SK-N-SH treated with all-trans-retinoic acid at 6 μM for 48 hours (cell line): ENCODE results near the gene ANKIB1.

Source experiments
- ATAC-seq: fragments of 200-7000 bp; cut with Tn5 transposase; 3 replicates; pipeline ENCODE4 v1.9.1; 2020; ENCODE audit warnings: mild to moderate bottlenecking, moderate library complexity
- ARNTL ChIP-seq: fragments of 450-650 bp; formaldehyde crosslinking; IDR thresholded peaks from 2 replicates; pipeline ENCODE4 v1.5.0; 2020; ENCODE audit warnings: low read depth, mild to moderate bottlenecking, moderate library complexity, borderline replicate concordance
- BACH2 ChIP-seq: fragments of 250-450 bp; sonication (Bioruptor Pico); IDR thresholded peaks from 2 replicates; pipeline ENCODE4 v1.9.0; 2021; ENCODE audit warnings: mild to moderate bottlenecking, borderline replicate concordance
- CSDC2 ChIP-seq: fragments of 250-450 bp; sonication (Bioruptor Pico); IDR thresholded peaks from 2 replicates; pipeline ENCODE4 v1.5.0; 2020; ENCODE audit warnings: mild to moderate bottlenecking, moderate library complexity
- ESRRG ChIP-seq: fragments of 250-450 bp; sonication (Bioruptor Pico); IDR thresholded peaks from 2 replicates; pipeline ENCODE4 v1.6.1; 2021; ENCODE audit warnings: mild to moderate bottlenecking
- GLIS3 ChIP-seq: fragments of 250-450 bp; sonication (Bioruptor Pico); IDR thresholded peaks from 2 replicates; pipeline ENCODE4 v1.5.0; 2020; ENCODE audit warnings: mild to moderate bottlenecking, moderate library complexity
- ISL1 ChIP-seq: fragments of 250-450 bp; sonication (Bioruptor Pico); IDR thresholded peaks from 2 replicates; pipeline ENCODE4 v2.1.2; 2022; ENCODE audit warnings: mild to moderate bottlenecking, moderate library complexity
- OSR1 ChIP-seq: fragments of 250-450 bp; sonication (Bioruptor Pico); IDR thresholded peaks from 2 replicates; pipeline ENCODE4 v1.8.0; 2022; ENCODE audit warnings: moderate library complexity, mild to moderate bottlenecking, inconsistent platforms
- RARB ChIP-seq: fragments of 250-450 bp; sonication (Bioruptor Pico); IDR thresholded peaks from 2 replicates; pipeline ENCODE4 v1.8.0; 2021; ENCODE audit warnings: mild to moderate bottlenecking, moderate library complexity
- SNAI2 ChIP-seq: fragments of 250-450 bp; sonication (Bioruptor Pico); IDR thresholded peaks from 2 replicates; pipeline ENCODE4 v1.5.0; 2020; ENCODE audit warnings: mild to moderate bottlenecking, moderate library complexity
- TCF4 ChIP-seq: fragments of 250-450 bp; sonication (Bioruptor Pico); IDR thresholded peaks from 2 replicates; pipeline ENCODE4 v1.8.0; 2021; ENCODE audit warnings: mild to moderate bottlenecking, moderate library complexity, borderline replicate concordance
- TOX ChIP-seq: fragments of 250-450 bp; sonication (Bioruptor Pico); IDR thresholded peaks from 2 replicates; pipeline ENCODE4 v1.8.0; 2021; ENCODE audit warnings: mild to moderate bottlenecking, moderate library complexity, borderline replicate concordance
- ZC3H10 ChIP-seq: fragments of 250-450 bp; sonication (Bioruptor Pico); IDR thresholded peaks from 2 replicates; pipeline ENCODE4 v1.5.1; 2021; ENCODE audit warnings: mild to moderate bottlenecking, moderate library complexity
- ZFP3 ChIP-seq: fragments of 250-450 bp; sonication (Bioruptor Pico); IDR thresholded peaks from 2 replicates; pipeline ENCODE4 v1.5.0; 2020; ENCODE audit warnings: mild to moderate bottlenecking, moderate library complexity
- ZFP30 ChIP-seq: fragments of 450-650 bp; formaldehyde crosslinking; IDR thresholded peaks from 2 replicates; pipeline ENCODE4 v1.5.0; 2022; ENCODE audit warnings: mild to moderate bottlenecking, moderate library complexity
- ZNF565 ChIP-seq: fragments of 450-650 bp; formaldehyde crosslinking; conservative IDR thresholded peaks from 2 replicates; pipeline ENCODE4 v1.5.0; 2020; ENCODE audit warnings: low read depth, mild to moderate bottlenecking, moderate library complexity
- ZNF8 ChIP-seq: fragments of 450-650 bp; formaldehyde crosslinking; IDR thresholded peaks from 2 replicates; pipeline ENCODE4 v1.5.0; 2020; ENCODE audit warnings: mild to moderate bottlenecking, moderate library complexity
- TF ChIP-seq, protein P1 (sequence below): fragments of 250-450 bp; sonication (Bioruptor Pico); IDR thresholded peaks from 2 replicates; pipeline ENCODE4 v1.8.0; 2021; ENCODE audit warnings: low read depth, mild to moderate bottlenecking, moderate library complexity, borderline replicate concordance
- TF ChIP-seq, protein P2 (sequence below): fragments of 250-450 bp; sonication (Bioruptor Pico); IDR thresholded peaks from 2 replicates; pipeline ENCODE4 v1.5.0; 2020; ENCODE audit warnings: mild to moderate bottlenecking, moderate library complexity
- TF ChIP-seq, protein P3 (sequence below): fragments of 250-450 bp; sonication (Bioruptor Pico); IDR thresholded peaks from 2 replicates; pipeline ENCODE4 v1.5.1; 2021; ENCODE audit warnings: mild to moderate bottlenecking, moderate library complexity
- TF ChIP-seq, protein P4 (sequence below): fragments of 250-450 bp; sonication (Bioruptor Pico); IDR thresholded peaks from 2 replicates; pipeline ENCODE4 v1.5.1; 2020; ENCODE audit warnings: low read depth, mild to moderate bottlenecking, moderate library complexity
- TF ChIP-seq, protein P5 (sequence below): fragments of 250-450 bp; sonication (Bioruptor Pico); IDR thresholded peaks from 2 replicates; pipeline ENCODE4 v1.8.0; 2020; ENCODE audit warnings: mild to moderate bottlenecking, moderate library complexity, borderline replicate concordance

Gene ANKIB1

DNA sequence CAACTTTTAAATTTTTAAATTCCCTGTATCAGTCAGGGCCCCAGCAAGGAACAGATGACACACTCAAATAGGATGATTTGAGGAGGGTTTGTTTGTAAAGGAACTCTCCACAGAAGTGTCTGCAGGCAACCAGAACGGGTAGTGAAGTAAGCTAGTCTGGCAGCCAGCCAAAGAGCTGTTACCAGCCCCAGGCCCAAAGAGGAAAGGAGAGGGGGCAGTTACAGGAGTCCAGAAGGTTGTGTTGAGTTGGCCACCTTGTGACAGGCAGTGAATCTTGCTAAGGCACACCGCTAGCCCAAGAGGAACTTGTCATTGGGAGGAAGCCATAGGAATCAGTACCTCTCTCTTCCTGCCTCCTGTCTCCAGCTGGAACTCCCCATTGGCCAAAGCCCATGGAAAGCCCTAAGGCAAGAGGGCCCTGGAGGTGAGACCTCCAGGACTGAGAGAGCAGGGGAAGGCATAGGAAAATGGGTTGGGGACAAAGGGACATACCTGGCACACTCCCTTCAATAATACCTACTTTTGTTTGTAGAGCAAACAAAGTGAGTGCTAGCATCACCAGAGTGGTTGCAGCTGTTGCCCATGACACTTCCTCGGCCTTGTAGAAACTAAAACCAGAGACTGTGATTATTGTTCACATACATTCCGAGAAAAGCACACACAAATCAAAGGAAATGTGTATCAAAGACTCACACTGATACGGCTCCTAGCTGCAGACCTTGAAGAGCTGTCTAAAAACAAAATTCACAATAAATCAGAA lies 176.1 kb downstream of the ANKIB1 start (continued):
- TF ChIP-seq ZFP3 (CRISPR knock-in tag) (no peak), ARNTL (CRISPR knock-in tag) (no peak), RARB (no peak), BACH2 (no peak), ZFP30 (CRISPR knock-in tag) (no peak), TCF4 (CRISPR knock-in tag) (no peak)
- TF ChIP-seq, protein P1, sequence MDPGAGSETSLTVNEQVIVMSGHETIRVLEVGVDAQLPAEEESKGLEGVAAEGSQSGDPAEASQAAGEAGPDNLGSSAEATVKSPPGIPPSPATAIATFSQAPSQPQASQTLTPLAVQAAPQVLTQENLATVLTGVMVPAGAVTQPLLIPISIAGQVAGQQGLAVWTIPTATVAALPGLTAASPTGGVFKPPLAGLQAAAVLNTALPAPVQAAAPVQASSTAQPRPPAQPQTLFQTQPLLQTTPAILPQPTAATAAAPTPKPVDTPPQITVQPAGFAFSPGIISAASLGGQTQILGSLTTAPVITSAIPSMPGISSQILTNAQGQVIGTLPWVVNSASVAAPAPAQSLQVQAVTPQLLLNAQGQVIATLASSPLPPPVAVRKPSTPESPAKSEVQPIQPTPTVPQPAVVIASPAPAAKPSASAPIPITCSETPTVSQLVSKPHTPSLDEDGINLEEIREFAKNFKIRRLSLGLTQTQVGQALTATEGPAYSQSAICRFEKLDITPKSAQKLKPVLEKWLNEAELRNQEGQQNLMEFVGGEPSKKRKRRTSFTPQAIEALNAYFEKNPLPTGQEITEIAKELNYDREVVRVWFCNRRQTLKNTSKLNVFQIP (CRISPR knock-in tag): no peak
- TF ChIP-seq, protein P2, sequence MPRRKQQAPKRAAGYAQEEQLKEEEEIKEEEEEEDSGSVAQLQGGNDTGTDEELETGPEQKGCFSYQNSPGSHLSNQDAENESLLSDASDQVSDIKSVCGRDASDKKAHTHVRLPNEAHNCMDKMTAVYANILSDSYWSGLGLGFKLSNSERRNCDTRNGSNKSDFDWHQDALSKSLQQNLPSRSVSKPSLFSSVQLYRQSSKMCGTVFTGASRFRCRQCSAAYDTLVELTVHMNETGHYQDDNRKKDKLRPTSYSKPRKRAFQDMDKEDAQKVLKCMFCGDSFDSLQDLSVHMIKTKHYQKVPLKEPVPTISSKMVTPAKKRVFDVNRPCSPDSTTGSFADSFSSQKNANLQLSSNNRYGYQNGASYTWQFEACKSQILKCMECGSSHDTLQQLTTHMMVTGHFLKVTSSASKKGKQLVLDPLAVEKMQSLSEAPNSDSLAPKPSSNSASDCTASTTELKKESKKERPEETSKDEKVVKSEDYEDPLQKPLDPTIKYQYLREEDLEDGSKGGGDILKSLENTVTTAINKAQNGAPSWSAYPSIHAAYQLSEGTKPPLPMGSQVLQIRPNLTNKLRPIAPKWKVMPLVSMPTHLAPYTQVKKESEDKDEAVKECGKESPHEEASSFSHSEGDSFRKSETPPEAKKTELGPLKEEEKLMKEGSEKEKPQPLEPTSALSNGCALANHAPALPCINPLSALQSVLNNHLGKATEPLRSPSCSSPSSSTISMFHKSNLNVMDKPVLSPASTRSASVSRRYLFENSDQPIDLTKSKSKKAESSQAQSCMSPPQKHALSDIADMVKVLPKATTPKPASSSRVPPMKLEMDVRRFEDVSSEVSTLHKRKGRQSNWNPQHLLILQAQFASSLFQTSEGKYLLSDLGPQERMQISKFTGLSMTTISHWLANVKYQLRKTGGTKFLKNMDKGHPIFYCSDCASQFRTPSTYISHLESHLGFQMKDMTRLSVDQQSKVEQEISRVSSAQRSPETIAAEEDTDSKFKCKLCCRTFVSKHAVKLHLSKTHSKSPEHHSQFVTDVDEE (CRISPR knock-in tag): no peak

DNA sequence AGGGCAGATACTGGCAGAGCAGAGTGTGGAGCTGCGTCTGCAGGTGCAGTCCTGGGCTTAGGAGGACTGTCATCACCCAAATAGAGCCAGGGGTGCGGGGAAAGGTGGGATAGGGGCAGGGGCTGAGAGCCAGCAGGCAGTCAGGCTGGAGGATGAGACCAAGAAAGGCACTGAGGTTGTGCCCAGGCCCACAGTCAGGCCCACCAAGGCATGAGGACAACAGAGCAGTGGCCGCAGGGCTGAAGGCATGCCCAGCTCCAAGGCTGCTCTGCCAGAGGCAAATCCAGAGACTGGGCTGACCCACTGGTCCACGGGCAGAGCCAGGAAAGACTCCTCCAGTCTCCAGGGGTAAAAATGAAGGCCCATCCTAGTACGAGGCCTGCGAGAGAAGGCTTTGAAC lies 177.2 kb downstream of the ANKIB1 start:
- no peak for ATAC-seq

More for the DNA sequence above, 177.2 kb downstream of the ANKIB1 start:
- no peak for TF ChIP-seq RARB
- TF ChIP-seq, protein P3, sequence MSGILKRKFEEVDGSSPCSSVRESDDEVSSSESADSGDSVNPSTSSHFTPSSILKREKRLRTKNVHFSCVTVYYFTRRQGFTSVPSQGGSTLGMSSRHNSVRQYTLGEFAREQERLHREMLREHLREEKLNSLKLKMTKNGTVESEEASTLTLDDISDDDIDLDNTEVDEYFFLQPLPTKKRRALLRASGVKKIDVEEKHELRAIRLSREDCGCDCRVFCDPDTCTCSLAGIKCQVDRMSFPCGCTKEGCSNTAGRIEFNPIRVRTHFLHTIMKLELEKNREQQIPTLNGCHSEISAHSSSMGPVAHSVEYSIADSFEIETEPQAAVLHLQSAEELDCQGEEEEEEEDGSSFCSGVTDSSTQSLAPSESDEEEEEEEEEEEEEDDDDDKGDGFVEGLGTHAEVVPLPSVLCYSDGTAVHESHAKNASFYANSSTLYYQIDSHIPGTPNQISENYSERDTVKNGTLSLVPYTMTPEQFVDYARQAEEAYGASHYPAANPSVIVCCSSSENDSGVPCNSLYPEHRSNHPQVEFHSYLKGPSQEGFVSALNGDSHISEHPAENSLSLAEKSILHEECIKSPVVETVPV (CRISPR knock-in tag): no peak
- TF ChIP-seq, protein P2 (CRISPR knock-in tag): no peak
- TF ChIP-seq, protein P4, sequence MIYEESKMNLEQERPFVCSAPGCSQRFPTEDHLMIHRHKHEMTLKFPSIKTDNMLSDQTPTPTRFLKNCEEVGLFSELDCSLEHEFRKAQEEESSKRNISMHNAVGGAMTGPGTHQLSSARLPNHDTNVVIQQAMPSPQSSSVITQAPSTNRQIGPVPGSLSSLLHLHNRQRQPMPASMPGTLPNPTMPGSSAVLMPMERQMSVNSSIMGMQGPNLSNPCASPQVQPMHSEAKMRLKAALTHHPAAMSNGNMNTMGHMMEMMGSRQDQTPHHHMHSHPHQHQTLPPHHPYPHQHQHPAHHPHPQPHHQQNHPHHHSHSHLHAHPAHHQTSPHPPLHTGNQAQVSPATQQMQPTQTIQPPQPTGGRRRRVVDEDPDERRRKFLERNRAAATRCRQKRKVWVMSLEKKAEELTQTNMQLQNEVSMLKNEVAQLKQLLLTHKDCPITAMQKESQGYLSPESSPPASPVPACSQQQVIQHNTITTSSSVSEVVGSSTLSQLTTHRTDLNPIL (CRISPR knock-in tag): no peak
- no peak for TF ChIP-seq CSDC2
- no peak for TF ChIP-seq TOX (CRISPR knock-in tag)
- no peak for TF ChIP-seq ESRRG (CRISPR knock-in tag)
- no peak for TF ChIP-seq ZFP30 (CRISPR knock-in tag)
- no peak for TF ChIP-seq OSR1 (CRISPR knock-in tag)
- no peak for TF ChIP-seq BACH2
- TF ChIP-seq GLIS3 (CRISPR knock-in tag): no peak
- TF ChIP-seq, protein P5, sequence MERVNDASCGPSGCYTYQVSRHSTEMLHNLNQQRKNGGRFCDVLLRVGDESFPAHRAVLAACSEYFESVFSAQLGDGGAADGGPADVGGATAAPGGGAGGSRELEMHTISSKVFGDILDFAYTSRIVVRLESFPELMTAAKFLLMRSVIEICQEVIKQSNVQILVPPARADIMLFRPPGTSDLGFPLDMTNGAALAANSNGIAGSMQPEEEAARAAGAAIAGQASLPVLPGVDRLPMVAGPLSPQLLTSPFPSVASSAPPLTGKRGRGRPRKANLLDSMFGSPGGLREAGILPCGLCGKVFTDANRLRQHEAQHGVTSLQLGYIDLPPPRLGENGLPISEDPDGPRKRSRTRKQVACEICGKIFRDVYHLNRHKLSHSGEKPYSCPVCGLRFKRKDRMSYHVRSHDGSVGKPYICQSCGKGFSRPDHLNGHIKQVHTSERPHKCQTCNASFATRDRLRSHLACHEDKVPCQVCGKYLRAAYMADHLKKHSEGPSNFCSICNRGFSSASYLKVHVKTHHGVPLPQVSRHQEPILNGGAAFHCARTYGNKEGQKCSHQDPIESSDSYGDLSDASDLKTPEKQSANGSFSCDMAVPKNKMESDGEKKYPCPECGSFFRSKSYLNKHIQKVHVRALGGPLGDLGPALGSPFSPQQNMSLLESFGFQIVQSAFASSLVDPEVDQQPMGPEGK (CRISPR knock-in tag): no peak
- no peak for TF ChIP-seq SNAI2
- TF ChIP-seq, protein P1 (CRISPR knock-in tag): no peak
- TF ChIP-seq ISL1 (CRISPR knock-in tag): no peak
- TF ChIP-seq ZNF8 (CRISPR knock-in tag): no peak
- TF ChIP-seq ZC3H10 (CRISPR knock-in tag): no peak
- no peak for TF ChIP-seq ZNF565
- no peak for TF ChIP-seq TCF4 (CRISPR knock-in tag)
- TF ChIP-seq, all 23 proteins: peak for 0
